CD4-positive, alpha-beta memory T cell (primary cell): ENCODE results near the gene FOXP4. TPM values are rescaled to one million over a fixed set of nuclear protein-coding genes. Genes with fewer than 3 reads are reported as not detected.

Experiments
- CTCF ChIA-PET: fragments of 350-600 bp; sonication (Branson Sonifier 250); formaldehyde crosslinking; loops from one replicate; lab custom pipeline; 2021; ENCODE audit warnings: inconsistent platforms; ENCODE audit not compliant: partially characterized antibody; lab: Charles Lee
- POLR2A ChIA-PET: fragments of 350-600 bp; sonication (Branson Sonifier 250); formaldehyde crosslinking; loops from one replicate; lab custom pipeline; 2021; ENCODE audit not compliant: partially characterized antibody; lab: Charles Lee
- DNase-seq, 5 donors: peaks; one replicate each; pipeline versions ENCODE4 v3.0.0 to v3.0.0-alpha.2; 2020 to 2022; ENCODE audit warnings: mixed read lengths in 1 of 5
- H3K27ac ChIP-seq: one replicate; pipeline ENCODE4 v1.7.0; 2013; ENCODE audit warnings: low read depth, low read length
- H3K27me3 ChIP-seq: 2 replicates; pipeline ENCODE4 v1.7.0; 2013; ENCODE audit warnings: mild to moderate bottlenecking, low read length, moderate library complexity; ENCODE audit not compliant: insufficient read depth
- H3K36me3 ChIP-seq: 2 replicates; pipeline ENCODE4 v1.7.0; 2013; ENCODE audit warnings: mild to moderate bottlenecking, low read length, moderate library complexity; ENCODE audit not compliant: insufficient read depth
- H3K4me1 ChIP-seq: 2 replicates; pipeline ENCODE4 v1.7.0; 2013; ENCODE audit warnings: mild to moderate bottlenecking, low read length, moderate library complexity; ENCODE audit not compliant: insufficient read depth
- H3K4me3 ChIP-seq, 2 donors: one replicate each; pipeline ENCODE4 v1.7.0; 2013; ENCODE audit warnings: low read length in 2 of 2, mild to moderate bottlenecking in 1 of 2
- H3K9me3 ChIP-seq, 2 donors: one replicate each; pipeline ENCODE4 v1.7.0; 2013; ENCODE audit warnings: low read length in 2 of 2, control low read depth in 1 of 2; ENCODE audit not compliant: control insufficient read depth in 1 of 2
- H3K27ac Mint-ChIP-seq, 7 donors: one replicate each; pipeline ENCODE4 v1.8.0; 2020 to 2021; ENCODE audit warnings: mixed read lengths in 7 of 7, mild to moderate bottlenecking in 6 of 7, inconsistent platforms in 3 of 7, moderate library complexity in 3 of 7
- H3K27me3 Mint-ChIP-seq, 2 donors: one replicate each; pipeline ENCODE4 v1.8.0; 2020 to 2021; ENCODE audit warnings: mixed read lengths in 2 of 2
- H3K36me3 Mint-ChIP-seq, 2 donors: one replicate each; pipeline ENCODE4 v1.8.0; 2020 to 2021; ENCODE audit warnings: mixed read lengths in 2 of 2, inconsistent platforms in 1 of 2, mild to moderate bottlenecking in 1 of 2
- H3K4me1 Mint-ChIP-seq, 4 donors: one replicate each; pipeline ENCODE4 v1.8.0; 2020 to 2021; ENCODE audit warnings: mixed read lengths in 4 of 4, mild to moderate bottlenecking in 1 of 4
- H3K4me3 Mint-ChIP-seq, 8 donors: one replicate each; pipeline ENCODE4 v1.8.0; 2020 to 2021; ENCODE audit warnings: mixed read lengths in 8 of 8, mild to moderate bottlenecking in 7 of 8, moderate library complexity in 6 of 8, inconsistent platforms in 3 of 8
- H3K9me3 Mint-ChIP-seq, 8 donors: one replicate each; pipeline ENCODE4 v1.8.0; 2020 to 2021; ENCODE audit warnings: mixed read lengths in 8 of 8, mild to moderate bottlenecking in 5 of 8, inconsistent platforms in 3 of 8, moderate library complexity in 1 of 8
- intact Hi-C: fragments of 100-400 bp; cut with micrococcal nuclease; formaldehyde crosslinking; loops from one replicate; pipeline ENCODE4 v1.15.1; 2023
- polyA plus RNA-seq, 2 donors: library from polyadenylated mRNA; unstranded; fragments of 300-500 nt; fragmentation: Illumina TruSeq; gene quantifications; one replicate each; pipeline ENCODE4 v1.2.3, GENCODE V29; 2021
- total RNA-seq, 2 experiments: library from RNA; stranded (reverse); gene quantifications; one replicate each; pipeline ENCODE4 v1.2.3, GENCODE V29; 2021

The FOXP4 gene
- total and polyA plus RNA-seq, 4 experiments from 2014 or later = 0.08 to 7.8 (median 4.5) TPM

DNA sequence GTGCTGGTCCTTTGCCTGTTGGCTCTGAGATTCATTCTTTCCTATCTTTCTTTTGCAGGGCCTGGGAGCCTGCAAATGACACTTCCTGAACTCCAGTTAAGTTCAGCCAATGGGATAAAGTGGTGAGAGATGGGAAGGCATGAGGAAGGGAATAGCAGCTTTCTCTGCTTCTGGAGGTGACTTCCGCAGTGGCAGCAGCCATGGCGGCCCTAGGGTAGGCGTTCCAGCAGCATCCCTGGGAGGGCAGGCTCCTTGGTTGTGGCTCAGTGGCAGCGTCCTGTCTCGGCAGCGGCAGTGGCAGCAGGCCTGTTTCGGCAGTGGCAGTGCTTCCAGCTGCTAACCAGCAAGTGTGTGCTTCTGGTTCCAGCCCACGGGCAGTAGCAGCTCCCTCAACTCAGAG is 84.8 kb downstream of the FOXP4 start:
- H3K36me3 ChIP-seq = no peaks in the 10 kb centered on the region
- H3K27me3 Mint-ChIP-seq = peaks cover 20 to 31% of the 10 kb centered on the region in 2 donors
- H3K36me3 Mint-ChIP-seq = no peaks in the 10 kb centered on the region
- H3K27ac Mint-ChIP-seq = no peak overlapping the region
- no peak for DNase-seq
- H3K4me3 Mint-ChIP-seq = no peak overlapping the region
- no peak overlapping the region for H3K4me3 ChIP-seq
- H3K9me3 Mint-ChIP-seq = peaks cover 0 to 1% (median 0%) of the 10 kb centered on the region in 8 donors
- intact Hi-C loops = no loop called here
- ChIA-PET CTCF (interaction anchor here (0.6 kb wide), 1 partner anchor 29 kb away, joined by 3 read pairs; no protein-coding TSS in a partner anchor), POLR2A (no interaction called here)
- peaks cover 0 to under 1% (median under 1%) of the 10 kb centered on the region in 4 donors for H3K4me1 Mint-ChIP-seq
- H3K27me3 ChIP-seq = no peaks in the 10 kb centered on the region
- H3K27ac ChIP-seq = no peak overlapping the region
- no peaks in the 10 kb centered on the region for H3K4me1 ChIP-seq
- no peaks in the 10 kb centered on the region for H3K9me3 ChIP-seq

DNA sequence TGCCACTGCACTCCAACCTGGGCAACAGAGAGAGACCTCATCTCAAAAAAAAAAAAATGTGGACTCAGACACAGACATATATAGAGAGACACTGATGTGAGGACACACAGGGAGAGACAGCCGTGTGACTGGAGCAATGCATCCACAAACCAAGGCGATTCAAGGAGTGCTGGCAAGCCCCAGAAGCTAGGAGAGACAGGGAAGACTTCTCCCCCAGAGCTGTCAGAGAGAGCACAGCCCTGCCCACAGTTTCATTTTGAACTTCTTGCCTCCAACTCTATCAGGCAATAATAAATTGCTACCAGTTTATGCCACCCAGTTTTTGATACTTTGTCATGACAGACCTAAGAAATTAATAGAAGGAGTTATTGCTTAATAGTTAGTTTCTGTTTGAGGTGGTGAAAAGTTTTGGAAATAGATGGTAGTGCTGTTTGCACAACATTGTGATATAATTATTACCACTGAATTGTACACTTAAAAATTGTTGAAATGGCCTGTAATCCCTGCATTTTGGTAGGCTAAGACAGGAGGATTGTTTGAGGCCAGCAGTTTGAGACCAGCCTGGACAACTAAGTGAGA is 87.0 kb downstream of the FOXP4 start:
- H3K9me3 ChIP-seq = no peaks in the 10 kb centered on the region
- H3K9me3 Mint-ChIP-seq = no peaks in the 10 kb centered on the region
- no peak overlapping the region for H3K4me3 Mint-ChIP-seq
- H3K4me3 ChIP-seq = no peak overlapping the region
- no peak overlapping the region for H3K27ac ChIP-seq
- peaks cover 0 to 5% (median 4%) of the 10 kb centered on the region in 4 donors for H3K4me1 Mint-ChIP-seq
- CTCF ChIA-PET = no interaction called here
- H3K4me1 ChIP-seq = peaks cover 8% of the 10 kb centered on the region
- H3K36me3 Mint-ChIP-seq = no peaks in the 10 kb centered on the region
- no peak for DNase-seq
- H3K36me3 ChIP-seq = no peaks in the 10 kb centered on the region
- H3K27me3 Mint-ChIP-seq = peaks cover 29 to 41% of the 10 kb centered on the region in 2 donors
- H3K27ac Mint-ChIP-seq = no peak overlapping the region
- H3K27me3 ChIP-seq = peaks cover 9% of the 10 kb centered on the region
- intact Hi-C loops = no loop called here
- POLR2A ChIA-PET = no interaction called here

DNA sequence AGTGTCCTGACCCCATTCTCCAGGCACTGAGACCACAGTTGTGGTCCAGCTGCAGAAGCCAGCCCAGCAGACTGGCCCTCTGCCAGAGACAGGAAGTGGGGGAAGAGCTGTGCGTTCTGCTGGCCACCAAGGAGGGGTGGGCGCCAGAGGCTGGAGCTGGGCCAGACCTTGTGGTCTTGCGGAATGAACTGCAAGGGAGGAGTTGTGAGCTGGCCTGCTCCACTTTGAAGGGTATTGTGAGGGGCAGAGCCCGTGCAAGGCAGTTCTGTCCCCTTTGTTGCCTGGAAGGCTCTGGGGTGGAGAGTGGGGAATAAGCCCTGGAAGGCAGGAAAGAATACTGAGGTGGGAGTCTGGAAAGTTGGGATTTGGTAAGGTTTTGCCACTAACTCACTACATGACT is 88.5 kb downstream of the FOXP4 start:
- H3K36me3 ChIP-seq = no peaks in the 10 kb centered on the region
- intact Hi-C loops = no loop called here
- H3K27me3 ChIP-seq = peaks cover 17% of the 10 kb centered on the region
- Mint-ChIP-seq H3K9me3 (no peaks in the 10 kb centered on the region), H3K27ac (no peak overlapping the region), H3K4me3 (no peak overlapping the region), H3K27me3 (peaks cover 32 to 43% of the 10 kb centered on the region in 2 donors), H3K4me1 (peaks cover 0 to 10% (median 4%) of the 10 kb centered on the region in 4 donors), H3K36me3 (no peaks in the 10 kb centered on the region)
- H3K27ac ChIP-seq = no peak overlapping the region
- ChIA-PET POLR2A (no interaction called here), CTCF (no interaction called here)
- peaks cover 8% of the 10 kb centered on the region for H3K4me1 ChIP-seq
- no peak overlapping the region for H3K4me3 ChIP-seq
- no peak for DNase-seq
- no peaks in the 10 kb centered on the region for H3K9me3 ChIP-seq

DNA sequence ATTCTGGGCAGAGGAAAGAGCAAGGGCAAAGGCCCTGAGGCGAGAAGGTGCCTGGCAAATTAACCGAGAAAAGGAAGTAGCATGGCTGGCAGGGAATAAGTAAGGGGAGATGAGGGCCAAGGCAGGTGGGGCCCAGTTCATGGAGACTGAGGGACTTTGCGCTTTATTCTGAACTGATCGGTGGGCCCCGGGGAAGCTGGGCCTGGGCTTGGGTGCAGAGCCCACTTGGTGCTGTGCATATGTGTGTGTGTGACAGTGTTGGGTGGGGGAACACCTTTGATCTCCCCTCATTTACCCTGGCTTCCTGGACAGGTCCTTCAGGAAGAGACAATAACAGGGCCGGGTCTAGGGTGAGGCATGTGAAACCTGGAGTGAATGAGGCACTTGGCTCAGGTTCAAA is 89.2 kb downstream of the FOXP4 start:
- no peak for DNase-seq
- Histone ChIP-seq H3K27me3 (peaks cover 17% of the 10 kb centered on the region), H3K36me3 (no peaks in the 10 kb centered on the region), H3K27ac (no peak overlapping the region), H3K9me3 (no peaks in the 10 kb centered on the region), H3K4me1 (peaks cover 8% of the 10 kb centered on the region), H3K4me3 (no peak overlapping the region)
- intact Hi-C loops = no loop called here
- Mint-ChIP-seq H3K36me3 (no peaks in the 10 kb centered on the region), H3K4me3 (no peak overlapping the region), H3K4me1 (peaks cover 0 to 12% (median 4%) of the 10 kb centered on the region in 4 donors), H3K27ac (no peak overlapping the region), H3K27me3 (peaks cover 37 to 46% of the 10 kb centered on the region in 2 donors), H3K9me3 (no peaks in the 10 kb centered on the region)
- ChIA-PET CTCF (no interaction called here), POLR2A (no interaction called here)

DNA sequence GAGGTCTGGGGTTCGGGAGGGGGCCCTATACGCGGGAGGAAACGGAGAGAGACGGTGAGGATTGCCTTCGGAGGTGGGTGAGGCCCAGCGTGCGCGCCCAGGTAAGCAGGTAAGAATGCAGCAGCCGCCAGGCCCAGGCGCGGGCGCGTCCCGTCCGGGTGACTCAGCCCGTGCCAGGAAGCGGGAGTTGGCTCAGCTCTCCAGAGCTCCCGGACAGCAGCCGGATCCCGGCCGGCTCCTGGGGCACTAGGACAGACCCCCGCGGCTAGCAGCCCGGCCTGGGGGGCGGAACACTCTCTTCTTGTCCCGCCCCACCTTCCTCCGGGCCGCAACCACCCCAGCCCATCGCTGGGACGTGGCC is 90.6 kb downstream of the FOXP4 start:
- H3K36me3 Mint-ChIP-seq = no peaks in the 10 kb centered on the region
- DNase-seq = no peak
- peaks cover 22% of the 10 kb centered on the region for H3K27me3 ChIP-seq
- H3K4me1 ChIP-seq = peaks cover 8% of the 10 kb centered on the region
- no peak overlapping the region for H3K4me3 ChIP-seq
- H3K27ac Mint-ChIP-seq = no peak overlapping the region
- peak overlapping the region in 5 of 8 donors; percentile 9 to 65 (median 36) for H3K4me3 Mint-ChIP-seq
- peaks cover 35 to 49% of the 10 kb centered on the region in 2 donors for H3K27me3 Mint-ChIP-seq
- no peak overlapping the region for H3K27ac ChIP-seq
- no peaks in the 10 kb centered on the region for H3K36me3 ChIP-seq
- no peaks in the 10 kb centered on the region for H3K9me3 ChIP-seq
- POLR2A ChIA-PET = no interaction called here
- peaks cover 0 to 12% (median 4%) of the 10 kb centered on the region in 4 donors for H3K4me1 Mint-ChIP-seq
- CTCF ChIA-PET = no interaction called here
- intact Hi-C loops = no loop called here
- no peaks in the 10 kb centered on the region for H3K9me3 Mint-ChIP-seq

DNA sequence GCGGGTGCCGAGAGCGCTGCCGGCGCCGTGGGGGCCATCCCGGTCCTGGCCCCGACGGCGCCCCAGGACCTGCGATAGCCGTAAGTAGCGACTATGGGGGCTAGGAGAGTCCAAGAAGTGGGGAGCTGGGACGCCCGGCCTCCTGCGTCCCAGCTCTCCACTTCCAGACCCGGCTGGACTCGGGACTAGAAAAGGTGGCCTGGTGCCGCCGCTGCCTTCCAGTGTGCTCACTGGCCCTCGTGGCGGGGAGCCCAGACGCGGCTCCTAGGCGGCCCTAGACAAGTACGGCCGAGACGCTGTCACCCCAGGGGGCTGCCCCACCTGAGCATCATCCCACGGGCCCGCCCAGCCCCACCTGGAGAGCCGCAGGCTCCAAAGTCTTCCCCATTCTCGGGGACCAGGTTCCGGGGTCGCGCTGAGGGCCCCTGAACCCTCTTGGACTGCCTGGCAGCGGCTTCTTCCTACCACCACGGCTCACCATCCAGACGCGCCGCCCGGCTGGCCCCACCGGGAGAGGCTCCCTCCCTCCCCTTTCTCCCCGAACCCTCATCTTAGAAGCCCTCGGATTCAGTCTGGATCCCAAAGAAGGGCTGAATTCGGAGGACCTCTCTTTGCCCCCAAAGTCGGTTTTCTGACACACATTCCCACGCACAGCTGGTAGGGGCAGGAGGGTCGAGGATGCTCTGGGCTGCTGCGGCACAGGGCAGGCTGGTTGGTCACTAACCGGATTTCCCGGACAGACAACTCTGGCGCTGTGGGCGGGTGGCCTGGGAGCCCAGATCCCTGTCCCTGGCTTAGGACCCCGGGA is 91.2 kb downstream of the FOXP4 start:
- Histone ChIP-seq H3K4me3 (no peak overlapping the region), H3K27ac (no peak overlapping the region), H3K9me3 (no peaks in the 10 kb centered on the region), H3K27me3 (peaks cover 22% of the 10 kb centered on the region), H3K4me1 (peaks cover 8% of the 10 kb centered on the region), H3K36me3 (no peaks in the 10 kb centered on the region)
- DNase-seq = no peak
- H3K9me3 Mint-ChIP-seq = no peaks in the 10 kb centered on the region
- intact Hi-C loops = no loop called here
- H3K4me3 Mint-ChIP-seq = peak overlapping the region in 7 of 8 donors; percentile 36 to 77 (median 73)
- H3K27ac Mint-ChIP-seq = no peak overlapping the region
- H3K27me3 Mint-ChIP-seq = peaks cover 34 to 53% of the 10 kb centered on the region in 2 donors
- POLR2A ChIA-PET = no interaction called here
- no peaks in the 10 kb centered on the region for H3K36me3 Mint-ChIP-seq
- H3K4me1 Mint-ChIP-seq = peaks cover 0 to 12% (median 4%) of the 10 kb centered on the region in 4 donors
- CTCF ChIA-PET = no interaction called here

DNA sequence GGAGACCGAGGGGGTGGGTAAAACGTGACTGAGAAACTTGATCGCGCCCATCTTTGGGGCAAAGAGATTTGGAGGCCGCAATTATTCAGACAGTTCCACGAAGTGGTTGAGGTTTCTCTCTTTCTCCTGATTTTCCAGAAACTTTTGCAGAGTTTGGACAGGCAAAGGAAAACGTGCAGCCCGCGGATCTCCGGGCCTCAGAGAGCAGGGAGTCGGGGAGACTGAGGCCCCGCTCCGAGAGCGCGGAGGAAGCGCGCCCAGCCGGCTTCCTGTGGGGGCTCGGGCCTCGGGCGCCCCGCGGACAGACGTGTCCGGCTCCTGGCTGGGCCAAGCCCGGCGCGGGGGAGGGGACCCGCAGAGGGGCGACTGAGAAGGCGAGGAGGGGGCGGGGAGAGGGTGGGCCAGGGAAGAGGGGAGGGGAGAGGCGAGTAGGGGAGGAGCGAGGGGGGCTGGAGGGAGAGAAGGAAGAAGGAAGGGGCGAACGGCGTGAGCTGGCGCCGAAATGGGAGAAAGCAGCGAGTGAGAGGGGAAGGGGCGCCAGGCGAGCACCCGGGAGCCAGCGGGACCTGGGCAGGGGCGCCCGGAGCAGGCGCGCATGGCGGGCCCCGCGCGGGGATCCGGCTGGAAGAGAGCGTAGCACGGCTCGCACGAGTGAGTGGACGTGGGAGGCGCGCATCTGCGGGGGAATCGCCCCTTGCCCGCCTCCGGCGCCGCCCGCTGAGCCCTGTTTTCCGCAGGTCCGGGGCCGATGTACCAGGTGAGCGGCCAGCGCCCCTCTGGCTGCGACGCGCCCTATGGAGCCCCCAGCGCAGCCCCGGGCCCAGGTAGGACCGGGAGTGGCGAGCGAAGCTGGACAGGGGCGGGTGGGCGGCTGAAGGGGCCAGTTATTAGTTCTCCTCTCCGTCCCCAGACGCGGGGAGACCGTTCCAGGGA is 92.1 kb downstream of the FOXP4 start, which contains the start of gene MDFI:
Gene MDFI, plus strand, starts transcription at position 467 of the 933 bp plus-strand sequence. Its CDS starts 282 bp downstream, at position 749.
- Histone ChIP-seq H3K4me3 (no peak within 1 kb of the TSS), H3K9me3 (no peaks in the 10 kb centered on the region), H3K4me1 (peaks cover 8% of the 10 kb centered on the region), H3K27me3 (peaks cover 22% of the 10 kb centered on the region), H3K36me3 (no peaks in the 10 kb centered on the region), H3K27ac (no peak within 1 kb of the TSS)
- Mint-ChIP-seq H3K27ac (no peak within 1 kb of the TSS), H3K4me1 (peaks cover 0 to 12% (median 4%) of the 10 kb centered on the region in 4 donors), H3K4me3 (peak within 1 kb of the TSS; percentile 36 to 77 (median 73)), H3K27me3 (peaks cover 34 to 49% of the 10 kb centered on the region in 2 donors), H3K9me3 (no peaks in the 10 kb centered on the region), H3K36me3 (no peaks in the 10 kb centered on the region)
- CTCF ChIA-PET = no interaction called here
- intact Hi-C loops = no loop called here
- no peak for DNase-seq
- POLR2A ChIA-PET = no interaction called here
